Memory B cell (primary cell): ENCODE data around the gene ZNF511.
A peak's percentile ranks its signal among the peaks of the same experiment; 100 is the strongest.

Source experiments
- ATAC-seq: fragments of 150-1000 bp; cut with Tn5 transposase; 2 replicates; pipeline ENCODE4 v1.10.0; 2021; ENCODE audit warnings: low read depth, mild to moderate bottlenecking, moderate library complexity
- DNase-seq, 2 donors: peaks; one replicate each; pipeline ENCODE4 v3.0.0; 2022; ENCODE audit warnings: low spot score in 2 of 2
- H3K27ac Mint-ChIP-seq: one replicate; pipeline ENCODE4 v1.8.0; 2022; ENCODE audit warnings: mild to moderate bottlenecking, moderate library complexity, mixed read lengths
- H3K27me3 Mint-ChIP-seq: one replicate; pipeline ENCODE4 v1.8.0; 2022; ENCODE audit warnings: mixed read lengths
- H3K36me3 Mint-ChIP-seq: one replicate; pipeline ENCODE4 v1.8.0; 2022; ENCODE audit warnings: mild to moderate bottlenecking, mixed read lengths
- H3K4me1 Mint-ChIP-seq: one replicate; pipeline ENCODE4 v1.8.0; 2022; ENCODE audit warnings: mixed read lengths
- H3K4me3 Mint-ChIP-seq: one replicate; pipeline ENCODE4 v1.8.0; 2022; ENCODE audit warnings: mild to moderate bottlenecking, moderate library complexity, mixed read lengths
- H3K9me3 Mint-ChIP-seq: one replicate; pipeline ENCODE4 v1.8.0; 2022; ENCODE audit warnings: mixed read lengths

Gene ZNF511

DNA sequence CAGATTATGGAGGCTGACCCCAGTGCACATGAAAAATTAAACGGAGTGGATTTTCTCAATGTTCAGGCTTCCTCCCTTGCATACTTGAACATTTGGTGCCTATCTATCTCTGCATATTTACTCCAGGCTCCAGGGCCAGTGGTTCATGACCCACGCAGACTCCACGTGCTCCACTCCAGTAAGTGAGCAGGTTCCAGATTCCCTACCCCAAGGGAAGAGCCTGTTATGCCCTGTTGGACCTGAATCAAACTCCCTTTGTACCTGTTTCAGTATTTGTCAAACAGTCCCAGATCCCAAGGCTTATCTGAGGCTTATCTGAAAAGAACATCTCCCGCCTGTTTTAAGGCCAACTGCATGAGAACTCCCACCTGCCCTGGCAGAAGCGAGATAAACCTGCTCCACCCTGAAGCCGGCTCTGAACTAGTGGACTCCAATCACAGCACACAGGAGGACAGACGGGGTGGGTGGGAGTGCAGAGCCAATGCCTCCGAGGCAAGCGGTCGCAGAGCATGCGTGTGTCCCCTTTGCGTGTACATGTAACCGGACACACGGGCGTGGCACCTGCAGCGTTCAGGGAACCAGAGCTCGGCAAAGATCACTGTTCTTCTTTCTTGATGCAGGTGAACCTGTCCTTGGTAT lies 51.4 kb downstream of the ZNF511 start:
- Mint-ChIP-seq H3K4me3 (no peak overlapping the region), H3K27ac (no peak overlapping the region), H3K36me3 (peaks cover 3% of the 10 kb centered on the region), H3K27me3 (no peaks in the 10 kb centered on the region), H3K4me1 (peaks cover 13% of the 10 kb centered on the region), H3K9me3 (no peaks in the 10 kb centered on the region)
- ATAC-seq: no peak
- no peak for DNase-seq

DNA sequence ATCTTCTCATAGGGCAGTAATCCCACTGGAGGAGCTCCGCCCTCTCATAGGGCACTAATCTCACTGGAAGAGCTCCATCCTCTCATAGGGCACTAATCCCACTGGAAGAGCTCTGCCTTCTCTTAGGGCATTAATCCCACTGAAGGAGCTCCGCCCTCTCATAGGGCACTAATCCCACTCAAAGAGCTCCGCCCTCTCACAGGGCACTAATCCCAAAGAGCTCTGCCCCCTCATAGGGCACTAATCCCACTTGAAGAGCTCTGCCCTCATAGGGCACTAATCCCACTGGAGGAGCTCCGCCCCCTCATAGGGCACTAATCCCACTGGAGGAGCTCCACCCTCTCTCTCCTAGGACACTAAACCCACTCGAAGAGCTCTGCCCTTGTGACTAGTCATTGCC lies 52.5 kb downstream of the ZNF511 start:
- peak overlapping the region; percentile 72 for H3K4me3 Mint-ChIP-seq
- peak overlapping the region; percentile 72 for H3K27ac Mint-ChIP-seq
- ATAC-seq (no peak), DNase-seq (no peak)
- H3K9me3 Mint-ChIP-seq: no peaks in the 10 kb centered on the region
- H3K27me3 Mint-ChIP-seq: no peaks in the 10 kb centered on the region
- peaks cover 3% of the 10 kb centered on the region for H3K36me3 Mint-ChIP-seq
- peaks cover 10% of the 10 kb centered on the region for H3K4me1 Mint-ChIP-seq

DNA sequence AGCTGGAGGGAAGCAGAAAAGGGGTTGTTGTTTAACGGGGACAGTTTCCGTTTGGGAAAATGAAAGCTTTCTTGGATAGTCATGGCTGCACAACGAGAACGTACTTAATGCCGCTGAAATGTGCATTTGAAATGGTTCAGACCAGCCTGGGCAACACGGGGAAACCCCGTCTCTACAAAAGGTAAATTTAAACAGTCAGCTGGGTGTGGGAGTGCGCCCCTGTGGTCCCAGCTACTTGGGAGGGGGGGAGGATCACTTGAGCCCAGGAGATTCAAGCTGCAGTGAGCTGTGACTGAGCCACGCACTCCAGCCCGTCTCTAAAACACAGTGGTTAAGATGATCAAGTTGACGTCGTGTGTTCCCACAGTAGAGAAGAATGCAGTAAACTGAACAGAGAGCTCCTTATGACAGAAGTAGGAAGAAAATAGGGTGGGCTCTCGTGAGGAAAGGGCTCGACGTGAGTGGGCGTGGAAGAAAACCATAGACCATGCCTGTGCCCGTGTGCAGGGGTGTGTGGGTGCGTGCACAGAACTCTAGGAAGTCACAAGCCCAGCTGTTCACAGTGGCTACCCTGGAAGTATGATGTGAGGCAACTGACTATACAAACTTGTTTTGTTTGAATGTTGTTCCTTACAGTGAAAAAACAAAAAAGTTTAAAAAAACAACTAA lies 53.2 kb downstream of the ZNF511 start:
- ATAC-seq: peak; percentile 23

More for the DNA sequence above, 53.2 kb downstream of the ZNF511 start:
- no peak for DNase-seq
- H3K9me3 Mint-ChIP-seq: no peaks in the 10 kb centered on the region
- peaks cover 3% of the 10 kb centered on the region for H3K36me3 Mint-ChIP-seq
- H3K4me3 Mint-ChIP-seq: peak overlapping the region; percentile 72
- H3K4me1 Mint-ChIP-seq: peaks cover 10% of the 10 kb centered on the region
- H3K27me3 Mint-ChIP-seq: no peaks in the 10 kb centered on the region
- H3K27ac Mint-ChIP-seq: peak overlapping the region; percentile 72
